Measurements from ENCODE around the gene CRAT. TPM values are rescaled to one million over a fixed set of nuclear protein-coding genes. Genes with fewer than 3 reads are reported as not detected.

The CRAT gene
- total and polyA plus RNA-seq, 2 experiments from 2014 or later: 4.6 to 9.9 TPM

GRCh38 chr9:129081388-129081904 is 29.1 kb downstream of the CRAT start:
- H3K27ac Mint-ChIP-seq: peak overlapping the region; percentile 56; the same call in 1 of the 2 replicates
- Histone ChIP-seq H4K20me1 (replicated peaks; ENCODE audit: insufficient read depth) (no peaks in the 10 kb centered on the region; the same call in 1 of the 2 replicates), H3K9me2 (ENCODE audit: insufficient read depth) (no peaks in the 10 kb centered on the region), H3F3A (replicated peaks; ENCODE audit: low read depth) (0 out of 2 replicates have a peak, but pooled peaks cover 4% of the 10 kb centered on the region), H3K4me1 (ENCODE audit: insufficient read depth) (peaks cover 5% of the 10 kb centered on the region; the same call in 1 of the 2 replicates), H3K27ac (ENCODE audit: low read depth) (no peak overlapping the region), H3K79me2 (replicated peaks; ENCODE audit: insufficient read depth) (peaks cover 30% of the 10 kb centered on the region), H3K4me3 (peak overlapping the region; percentile 85), H2AFZ (peak overlapping the region; percentile 96), H3K27me3 (ENCODE audit: insufficient read depth) (no peaks in the 10 kb centered on the region), H3K36me3 (ENCODE audit: insufficient read depth) (no peaks in the 10 kb centered on the region), H3K4me2 (peak overlapping the region; percentile 96)
- ATAC-seq (peak; percentile 58), DNase-seq (ENCODE audit: low spot score) (peak; percentile 78)
- peaks cover 3% of the 10 kb centered on the region for H3K4me1 Mint-ChIP-seq
- no peaks in the 10 kb centered on the region for H3K9me3 Mint-ChIP-seq
- peak overlapping the region; percentile 99 for H3K4me3 Mint-ChIP-seq
- peaks cover 5% of the 10 kb centered on the region for H3K36me3 Mint-ChIP-seq (ENCODE audit: low read depth)
- H3K27me3 Mint-ChIP-seq (ENCODE audit: insufficient read depth, low read depth, poor library complexity): peaks cover 16% of the 10 kb centered on the region
- TF ChIP-seq STAT1 (IDR thresholded peaks at IDR 0.05; ENCODE audit: unreplicated experiment): no peak
- TF ChIP-seq POLR2AphosphoS5 (IDR thresholded peaks at IDR 0.05; ENCODE audit: low read depth): no peak; the same call in 1 of the 2 replicates
- no peak for TF ChIP-seq ZNF114 (CRISPR knock-in tag; IDR thresholded peaks at IDR 0.05)
- no peak for TF ChIP-seq NANOG (IDR thresholded peaks at IDR 0.05; ENCODE audit: borderline replicate concordance)
- no peak for TF ChIP-seq EZH2phosphoT487 (IDR thresholded peaks at IDR 0.05; ENCODE audit: unreplicated experiment)
- TF ChIP-seq ETS1 (IDR thresholded peaks at IDR 0.05): no peak
- TF ChIP-seq, protein P1, sequence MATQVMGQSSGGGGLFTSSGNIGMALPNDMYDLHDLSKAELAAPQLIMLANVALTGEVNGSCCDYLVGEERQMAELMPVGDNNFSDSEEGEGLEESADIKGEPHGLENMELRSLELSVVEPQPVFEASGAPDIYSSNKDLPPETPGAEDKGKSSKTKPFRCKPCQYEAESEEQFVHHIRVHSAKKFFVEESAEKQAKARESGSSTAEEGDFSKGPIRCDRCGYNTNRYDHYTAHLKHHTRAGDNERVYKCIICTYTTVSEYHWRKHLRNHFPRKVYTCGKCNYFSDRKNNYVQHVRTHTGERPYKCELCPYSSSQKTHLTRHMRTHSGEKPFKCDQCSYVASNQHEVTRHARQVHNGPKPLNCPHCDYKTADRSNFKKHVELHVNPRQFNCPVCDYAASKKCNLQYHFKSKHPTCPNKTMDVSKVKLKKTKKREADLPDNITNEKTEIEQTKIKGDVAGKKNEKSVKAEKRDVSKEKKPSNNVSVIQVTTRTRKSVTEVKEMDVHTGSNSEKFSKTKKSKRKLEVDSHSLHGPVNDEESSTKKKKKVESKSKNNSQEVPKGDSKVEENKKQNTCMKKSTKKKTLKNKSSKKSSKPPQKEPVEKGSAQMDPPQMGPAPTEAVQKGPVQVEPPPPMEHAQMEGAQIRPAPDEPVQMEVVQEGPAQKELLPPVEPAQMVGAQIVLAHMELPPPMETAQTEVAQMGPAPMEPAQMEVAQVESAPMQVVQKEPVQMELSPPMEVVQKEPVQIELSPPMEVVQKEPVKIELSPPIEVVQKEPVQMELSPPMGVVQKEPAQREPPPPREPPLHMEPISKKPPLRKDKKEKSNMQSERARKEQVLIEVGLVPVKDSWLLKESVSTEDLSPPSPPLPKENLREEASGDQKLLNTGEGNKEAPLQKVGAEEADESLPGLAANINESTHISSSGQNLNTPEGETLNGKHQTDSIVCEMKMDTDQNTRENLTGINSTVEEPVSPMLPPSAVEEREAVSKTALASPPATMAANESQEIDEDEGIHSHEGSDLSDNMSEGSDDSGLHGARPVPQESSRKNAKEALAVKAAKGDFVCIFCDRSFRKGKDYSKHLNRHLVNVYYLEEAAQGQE (IDR thresholded peaks at IDR 0.05; ENCODE audit: unreplicated experiment): no peak
- no peak for TF ChIP-seq EZH2 (IDR thresholded peaks at IDR 0.05; ENCODE audit: low read depth, unreplicated experiment)
- TF ChIP-seq, protein P2, sequence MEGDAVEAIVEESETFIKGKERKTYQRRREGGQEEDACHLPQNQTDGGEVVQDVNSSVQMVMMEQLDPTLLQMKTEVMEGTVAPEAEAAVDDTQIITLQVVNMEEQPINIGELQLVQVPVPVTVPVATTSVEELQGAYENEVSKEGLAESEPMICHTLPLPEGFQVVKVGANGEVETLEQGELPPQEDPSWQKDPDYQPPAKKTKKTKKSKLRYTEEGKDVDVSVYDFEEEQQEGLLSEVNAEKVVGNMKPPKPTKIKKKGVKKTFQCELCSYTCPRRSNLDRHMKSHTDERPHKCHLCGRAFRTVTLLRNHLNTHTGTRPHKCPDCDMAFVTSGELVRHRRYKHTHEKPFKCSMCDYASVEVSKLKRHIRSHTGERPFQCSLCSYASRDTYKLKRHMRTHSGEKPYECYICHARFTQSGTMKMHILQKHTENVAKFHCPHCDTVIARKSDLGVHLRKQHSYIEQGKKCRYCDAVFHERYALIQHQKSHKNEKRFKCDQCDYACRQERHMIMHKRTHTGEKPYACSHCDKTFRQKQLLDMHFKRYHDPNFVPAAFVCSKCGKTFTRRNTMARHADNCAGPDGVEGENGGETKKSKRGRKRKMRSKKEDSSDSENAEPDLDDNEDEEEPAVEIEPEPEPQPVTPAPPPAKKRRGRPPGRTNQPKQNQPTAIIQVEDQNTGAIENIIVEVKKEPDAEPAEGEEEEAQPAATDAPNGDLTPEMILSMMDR (conservative IDR thresholded peaks at IDR 0.05; ENCODE audit: low read depth in 2 of 2): no peak
- TF ChIP-seq CREB1 (CRISPR knock-in tag; IDR thresholded peaks at IDR 0.05; ENCODE audit: low read depth): no peak

Measured in GM23338 (cell line).